Measurements from ENCODE around the gene CCP110. TPM values are rescaled to one million over a fixed set of nuclear protein-coding genes. Genes with fewer than 3 reads are reported as not detected.
A peak's percentile ranks its signal among the peaks of the same experiment; 100 is the strongest.

Gene CCP110
- total RNA-seq, result 6.6 and 7.4 TPM in 2 replicates

- peak within 1 kb of the TSS; percentile 99 for H3K4me3 ChIP-seq (ENCODE audit: low read depth, low read length)
- no peaks in the 10 kb centered on the region for H3K36me3 ChIP-seq (ENCODE audit: control insufficient read depth, insufficient read depth, low read length)
- TF ChIP-seq, protein P1, sequence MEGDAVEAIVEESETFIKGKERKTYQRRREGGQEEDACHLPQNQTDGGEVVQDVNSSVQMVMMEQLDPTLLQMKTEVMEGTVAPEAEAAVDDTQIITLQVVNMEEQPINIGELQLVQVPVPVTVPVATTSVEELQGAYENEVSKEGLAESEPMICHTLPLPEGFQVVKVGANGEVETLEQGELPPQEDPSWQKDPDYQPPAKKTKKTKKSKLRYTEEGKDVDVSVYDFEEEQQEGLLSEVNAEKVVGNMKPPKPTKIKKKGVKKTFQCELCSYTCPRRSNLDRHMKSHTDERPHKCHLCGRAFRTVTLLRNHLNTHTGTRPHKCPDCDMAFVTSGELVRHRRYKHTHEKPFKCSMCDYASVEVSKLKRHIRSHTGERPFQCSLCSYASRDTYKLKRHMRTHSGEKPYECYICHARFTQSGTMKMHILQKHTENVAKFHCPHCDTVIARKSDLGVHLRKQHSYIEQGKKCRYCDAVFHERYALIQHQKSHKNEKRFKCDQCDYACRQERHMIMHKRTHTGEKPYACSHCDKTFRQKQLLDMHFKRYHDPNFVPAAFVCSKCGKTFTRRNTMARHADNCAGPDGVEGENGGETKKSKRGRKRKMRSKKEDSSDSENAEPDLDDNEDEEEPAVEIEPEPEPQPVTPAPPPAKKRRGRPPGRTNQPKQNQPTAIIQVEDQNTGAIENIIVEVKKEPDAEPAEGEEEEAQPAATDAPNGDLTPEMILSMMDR (IDR thresholded peaks at IDR 0.05; ENCODE audit: insufficient read depth, low read length, poor library complexity, severe bottlenecking), result no peak
- H3K27me3 ChIP-seq (ENCODE audit: control insufficient read depth, insufficient read depth, low read length), result no peaks in the 10 kb centered on the region
- peak; percentile 81 for DNase-seq (ENCODE audit: low read depth)
Measured at GRCh38 chr16:19523559-19524355, at the start of gene CCP110. Gene CCP110, plus strand, starts transcription at chr16:19523942. Its CDS starts 3,940 bp downstream, at chr16:19527882.

DNA sequence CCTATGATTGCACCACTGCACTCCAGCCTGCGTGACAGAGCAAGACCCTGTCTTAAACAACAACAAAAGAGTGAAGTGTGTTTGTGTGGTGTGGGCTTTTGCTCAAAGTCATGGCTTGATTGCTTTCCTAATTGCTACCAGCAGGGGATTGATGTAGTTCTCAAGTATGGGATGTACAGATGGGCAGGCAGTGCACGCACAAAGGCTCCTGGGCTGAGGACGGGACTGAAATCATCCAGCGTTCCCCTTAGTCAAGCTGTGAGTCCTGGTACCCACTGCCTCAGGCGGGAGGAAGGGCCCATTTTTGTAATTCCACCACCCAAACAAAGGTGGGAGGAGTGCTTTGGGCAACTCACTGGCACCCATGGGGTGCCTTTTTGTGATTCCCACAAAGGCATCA, 49.1 kb upstream of the CCP110 start:
- TF ChIP-seq, protein P1 (IDR thresholded peaks at IDR 0.05; ENCODE audit: insufficient read depth, low read length, poor library complexity, severe bottlenecking), result no peak
- no peak for DNase-seq (ENCODE audit: low read depth)

GRCh38 chr16:19478505-19478904, 45.2 kb upstream of the CCP110 start:
- no peak overlapping the region for H3K4me3 ChIP-seq (ENCODE audit: low read depth, low read length)
- no peaks in the 10 kb centered on the region for H3K36me3 ChIP-seq (ENCODE audit: control insufficient read depth, insufficient read depth, low read length)
- DNase-seq (ENCODE audit: low read depth), result no peak
- no peaks in the 10 kb centered on the region for H3K27me3 ChIP-seq (ENCODE audit: control insufficient read depth, insufficient read depth, low read length)
- TF ChIP-seq, protein P1 (IDR thresholded peaks at IDR 0.05; ENCODE audit: insufficient read depth, low read length, poor library complexity, severe bottlenecking), result no peak

More for the DNA sequence above, 49.1 kb upstream of the CCP110 start:
- Histone ChIP-seq H3K4me3 (ENCODE audit: low read depth, low read length) (no peak overlapping the region), H3K36me3 (ENCODE audit: control insufficient read depth, insufficient read depth, low read length) (no peaks in the 10 kb centered on the region), H3K27me3 (ENCODE audit: control insufficient read depth, insufficient read depth, low read length) (no peaks in the 10 kb centered on the region)

- H3K36me3 ChIP-seq (ENCODE audit: control insufficient read depth, insufficient read depth, low read length), result no peaks in the 10 kb centered on the region
- TF ChIP-seq, protein P1 (IDR thresholded peaks at IDR 0.05; ENCODE audit: insufficient read depth, low read length, poor library complexity, severe bottlenecking), result no peak
- DNase-seq (ENCODE audit: low read depth), result no peak
- H3K27me3 ChIP-seq (ENCODE audit: control insufficient read depth, insufficient read depth, low read length), result no peaks in the 10 kb centered on the region
- H3K4me3 ChIP-seq (ENCODE audit: low read depth, low read length), result no peak overlapping the region
Measured at GRCh38 chr16:19479302-19479721, 44.4 kb upstream of the CCP110 start.

DNA sequence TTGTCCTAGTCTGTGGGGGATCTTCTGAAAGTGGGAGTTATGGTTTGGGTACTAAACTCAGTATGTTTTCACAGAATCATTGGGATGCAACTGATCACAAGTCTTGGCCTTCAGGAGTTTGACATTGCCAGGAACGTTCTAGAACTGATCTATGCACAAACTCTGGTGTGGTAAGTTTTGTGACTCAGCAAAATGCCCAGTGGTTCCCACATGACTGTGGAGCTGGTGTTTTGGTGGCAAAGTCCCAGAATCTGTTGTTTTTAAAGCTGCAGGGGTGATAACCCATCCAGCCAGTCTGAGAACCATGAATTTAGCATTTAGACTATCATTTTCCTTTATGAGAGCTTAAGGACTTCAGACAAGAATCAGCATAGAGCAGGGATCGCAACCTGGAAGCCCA, 42.4 kb upstream of the CCP110 start:
- Histone ChIP-seq H3K27me3 (ENCODE audit: control insufficient read depth, insufficient read depth, low read length) (no peaks in the 10 kb centered on the region), H3K4me3 (ENCODE audit: low read depth, low read length) (no peak overlapping the region), H3K36me3 (ENCODE audit: control insufficient read depth, insufficient read depth, low read length) (no peaks in the 10 kb centered on the region)
- TF ChIP-seq, protein P1 (IDR thresholded peaks at IDR 0.05; ENCODE audit: insufficient read depth, low read length, poor library complexity, severe bottlenecking), result no peak
- DNase-seq (ENCODE audit: low read depth), result no peak
